GM18520 (cell line): ENCODE measurements around the gene PIGT.

Source experiments
- ATAC-seq: cut with Tn5 transposase; IDR thresholded peaks from one replicate; pipeline ENCODE4 v1.9.1; 2021; ENCODE audit not compliant: unreplicated experiment

The PIGT gene

GRCh38 chr20:45400346-45401031 lies 15.5 kb upstream of the PIGT start:
- no peak for ATAC-seq

- no peak for ATAC-seq
These were observed 13.0 kb upstream of the PIGT start for GRCh38 chr20:45402946-45403345.

GRCh38 chr20:45404438-45404837 lies 11.5 kb upstream of the PIGT start:
- no peak for ATAC-seq

- ATAC-seq = no peak
These were observed 10.2 kb upstream of the PIGT start for GRCh38 chr20:45405571-45406259.

- no peak for ATAC-seq
These were observed 9.5 kb upstream of the PIGT start for GRCh38 chr20:45406260-45407066.

- no peak for ATAC-seq
These were observed 8.7 kb upstream of the PIGT start for GRCh38 chr20:45407067-45407745.

GRCh38 chr20:45407783-45408645 lies 7.9 kb upstream of the PIGT start, which contains the start of gene DBNDD2:
Gene DBNDD2 (plus strand): TSS chr20:45408289. CDS start chr20:45408468, 179 bp downstream.
- no peak for ATAC-seq

GRCh38 chr20:45408646-45409213 lies 7.2 kb upstream of the PIGT start:
- ATAC-seq = no peak

- no peak for ATAC-seq
These were observed 6.2 kb upstream of the PIGT start for GRCh38 chr20:45409521-45410272.

GRCh38 chr20:45410887-45411286 lies 5.1 kb upstream of the PIGT start:
- no peak for ATAC-seq

GRCh38 chr20:45412653-45413052 lies 3.3 kb upstream of the PIGT start:
- no peak for ATAC-seq

- ATAC-seq = no peak
These were observed 2.5 kb upstream of the PIGT start for GRCh38 chr20:45413479-45413878.

GRCh38 chr20:45416917-45417316 lies 976 bp downstream of the PIGT start:
- ATAC-seq = no peak

- peak; percentile 88 for ATAC-seq
These were observed 3.5 kb downstream of the PIGT start for GRCh38 chr20:45419188-45420091.

- ATAC-seq = no peak
These were observed 4.2 kb downstream of the PIGT start for GRCh38 chr20:45420125-45420524.

GRCh38 chr20:45423700-45424099 lies 7.8 kb downstream of the PIGT start:
- no peak for ATAC-seq

- no peak for ATAC-seq
These were observed 9.6 kb downstream of the PIGT start for GRCh38 chr20:45425561-45425960.

GRCh38 chr20:45426320-45427016 lies 10.5 kb downstream of the PIGT start:
- ATAC-seq = no peak
